Measurements from ENCODE around the gene GADD45GIP1. TPM values are rescaled to one million over a fixed set of nuclear protein-coding genes. Genes with fewer than 3 reads are reported as not detected.

GADD45GIP1 gene
- total RNA-seq, 1 experiment from 2014 or later = 29.1 TPM

DNA sequence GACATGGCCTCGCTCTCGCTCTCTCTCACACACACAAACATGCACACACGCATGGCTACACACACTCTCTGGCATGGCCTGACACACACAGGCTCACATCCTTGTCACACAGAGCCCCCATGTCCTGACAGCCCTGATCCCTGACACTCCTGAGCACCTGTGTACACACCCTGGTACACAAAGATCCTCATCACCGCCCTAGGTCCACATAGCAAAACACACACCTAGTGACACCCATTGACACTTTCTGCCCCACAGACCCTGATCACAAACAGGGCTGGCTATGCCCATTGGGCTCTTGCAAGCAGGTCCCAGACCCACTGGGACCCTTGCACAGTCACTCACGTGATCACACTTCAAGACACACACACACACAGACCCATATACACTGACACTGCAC lies 34.3 kb upstream of the GADD45GIP1 start:
- ChIA-PET CTCF (no interaction called here), POLR2A (ENCODE audit: unreplicated experiment) (no interaction called here)
- Histone ChIP-seq H3K9me3 (ENCODE audit: insufficient read depth, low read depth) (no peaks in the 10 kb centered on the region), H3K36me3 (ENCODE audit: low read depth) (no peaks in the 10 kb centered on the region), H3K27me3 (ENCODE audit: insufficient read depth, low read depth) (peaks cover 17% of the 10 kb centered on the region), H3K4me2 (no peak overlapping the region), H4K20me1 (ENCODE audit: insufficient read depth) (no peaks in the 10 kb centered on the region), H2AFZ (no peak overlapping the region), H3F3A (ENCODE audit: insufficient read depth, low read depth) (peaks cover 20% of the 10 kb centered on the region; the same call in 1 of the 2 replicates), H3K4me1 (replicated peaks; ENCODE audit: insufficient read depth) (peaks cover 5% of the 10 kb centered on the region; the same call in 1 of the 2 replicates), H3K79me2 (ENCODE audit: low read depth) (no peaks in the 10 kb centered on the region), H3K9me2 (ENCODE audit: insufficient read depth) (no peaks in the 10 kb centered on the region), H3K27ac (no peak overlapping the region), H3K4me3 (no peak overlapping the region)
- BruUV-seq (replicated peaks) = no TSS peak
- DNase-seq = no peak
- intact Hi-C loops (cut with micrococcal nuclease; ENCODE audit: unreplicated experiment) = no loop called here
- no peak for TF ChIP-seq EZH2 (IDR thresholded peaks at IDR 0.05; ENCODE audit: low read depth)
- TF ChIP-seq, protein P1, sequence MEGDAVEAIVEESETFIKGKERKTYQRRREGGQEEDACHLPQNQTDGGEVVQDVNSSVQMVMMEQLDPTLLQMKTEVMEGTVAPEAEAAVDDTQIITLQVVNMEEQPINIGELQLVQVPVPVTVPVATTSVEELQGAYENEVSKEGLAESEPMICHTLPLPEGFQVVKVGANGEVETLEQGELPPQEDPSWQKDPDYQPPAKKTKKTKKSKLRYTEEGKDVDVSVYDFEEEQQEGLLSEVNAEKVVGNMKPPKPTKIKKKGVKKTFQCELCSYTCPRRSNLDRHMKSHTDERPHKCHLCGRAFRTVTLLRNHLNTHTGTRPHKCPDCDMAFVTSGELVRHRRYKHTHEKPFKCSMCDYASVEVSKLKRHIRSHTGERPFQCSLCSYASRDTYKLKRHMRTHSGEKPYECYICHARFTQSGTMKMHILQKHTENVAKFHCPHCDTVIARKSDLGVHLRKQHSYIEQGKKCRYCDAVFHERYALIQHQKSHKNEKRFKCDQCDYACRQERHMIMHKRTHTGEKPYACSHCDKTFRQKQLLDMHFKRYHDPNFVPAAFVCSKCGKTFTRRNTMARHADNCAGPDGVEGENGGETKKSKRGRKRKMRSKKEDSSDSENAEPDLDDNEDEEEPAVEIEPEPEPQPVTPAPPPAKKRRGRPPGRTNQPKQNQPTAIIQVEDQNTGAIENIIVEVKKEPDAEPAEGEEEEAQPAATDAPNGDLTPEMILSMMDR (conservative IDR thresholded peaks at IDR 0.05) = no peak

DNA sequence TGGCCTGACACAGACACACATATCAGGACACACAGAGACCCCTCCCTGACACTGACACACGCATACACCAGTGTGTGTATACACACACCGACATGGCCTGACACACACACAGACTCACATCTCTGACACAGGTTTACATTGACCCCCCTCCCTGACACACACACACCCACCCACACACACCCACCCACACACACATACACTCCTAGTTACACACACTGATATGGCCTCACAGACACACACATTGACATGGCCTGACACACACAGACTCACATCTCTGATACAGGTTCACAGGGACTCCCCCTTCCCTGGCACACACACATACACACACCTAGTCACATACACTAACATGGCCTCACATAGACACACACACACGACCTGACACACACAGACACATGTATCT lies 33.8 kb upstream of the GADD45GIP1 start:
- POLR2A ChIA-PET (ENCODE audit: unreplicated experiment) = no interaction called here
- Histone ChIP-seq H3K27ac (no peak overlapping the region), H3K36me3 (ENCODE audit: low read depth) (no peaks in the 10 kb centered on the region), H4K20me1 (ENCODE audit: insufficient read depth) (no peaks in the 10 kb centered on the region), H3K4me2 (no peak overlapping the region), H3K4me1 (replicated peaks; ENCODE audit: insufficient read depth) (peaks cover 5% of the 10 kb centered on the region; the same call in 1 of the 2 replicates), H3K79me2 (ENCODE audit: low read depth) (no peaks in the 10 kb centered on the region), H2AFZ (no peak overlapping the region), H3K9me2 (ENCODE audit: insufficient read depth) (no peaks in the 10 kb centered on the region), H3K27me3 (ENCODE audit: insufficient read depth, low read depth) (peaks cover 12% of the 10 kb centered on the region), H3F3A (ENCODE audit: insufficient read depth, low read depth) (peaks cover 20% of the 10 kb centered on the region; the same call in 1 of the 2 replicates), H3K9me3 (ENCODE audit: insufficient read depth, low read depth) (no peaks in the 10 kb centered on the region), H3K4me3 (no peak overlapping the region)
- no peak for DNase-seq
- intact Hi-C loops (cut with micrococcal nuclease; ENCODE audit: unreplicated experiment) = no loop called here
- TF ChIP-seq EZH2 (IDR thresholded peaks at IDR 0.05; ENCODE audit: low read depth) = no peak
- TF ChIP-seq, protein P1 (conservative IDR thresholded peaks at IDR 0.05) = no peak
- CTCF ChIA-PET = no interaction called here
- BruUV-seq (replicated peaks) = no TSS peak

DNA sequence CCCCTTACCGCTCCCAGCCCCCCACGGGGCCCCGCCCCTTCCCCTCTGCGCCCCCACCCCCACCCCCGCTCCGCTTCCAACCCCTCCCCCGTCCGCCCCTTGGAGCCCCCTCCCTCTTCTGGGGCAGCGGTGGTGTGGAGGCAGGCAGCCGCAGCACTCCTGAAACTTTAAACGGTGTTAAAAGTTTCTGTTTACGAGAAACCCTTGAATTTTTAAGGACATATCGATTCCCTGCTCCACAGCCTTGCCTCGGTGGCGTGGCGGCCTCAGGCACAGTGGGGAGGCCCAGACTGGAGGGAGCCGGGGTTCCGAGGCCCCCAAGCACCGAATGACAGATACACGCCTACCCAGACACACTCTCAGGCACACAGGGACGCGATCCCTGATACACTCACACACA lies 33.4 kb upstream of the GADD45GIP1 start:
- Histone ChIP-seq H3K27ac (no peak overlapping the region), H3K9me2 (ENCODE audit: insufficient read depth) (no peaks in the 10 kb centered on the region), H3K36me3 (ENCODE audit: low read depth) (no peaks in the 10 kb centered on the region), H3K27me3 (ENCODE audit: insufficient read depth, low read depth) (peaks cover 12% of the 10 kb centered on the region), H3K4me2 (no peak overlapping the region), H3F3A (ENCODE audit: insufficient read depth, low read depth) (peaks cover 23% of the 10 kb centered on the region; the same call in 1 of the 2 replicates), H4K20me1 (ENCODE audit: insufficient read depth) (no peaks in the 10 kb centered on the region), H3K79me2 (ENCODE audit: low read depth) (no peaks in the 10 kb centered on the region), H3K9me3 (ENCODE audit: insufficient read depth, low read depth) (no peaks in the 10 kb centered on the region), H3K4me3 (no peak overlapping the region), H2AFZ (no peak overlapping the region), H3K4me1 (replicated peaks; ENCODE audit: insufficient read depth) (peaks cover 6% of the 10 kb centered on the region)
- intact Hi-C loops (cut with micrococcal nuclease; ENCODE audit: unreplicated experiment) = no loop called here
- TF ChIP-seq EZH2 (IDR thresholded peaks at IDR 0.05; ENCODE audit: low read depth) = no peak
- TF ChIP-seq, protein P1 (conservative IDR thresholded peaks at IDR 0.05) = no peak
- no peak for DNase-seq
- ChIA-PET CTCF (no interaction called here), POLR2A (ENCODE audit: unreplicated experiment) (no interaction called here)
- no TSS peak for BruUV-seq (replicated peaks)

All from PC-9 (cell line).